Esophagus mucosa (tissue), 1 donor: ENCODE results near the gene DIPK1B. TPM values are rescaled to one million over a fixed set of nuclear protein-coding genes. Genes with fewer than 3 reads are reported as not detected.
"Not testable (repeated sequence)": the region's sequence is repeated elsewhere in the genome, so short reads cannot be mapped to it uniquely, and the experiment has no call there.

Experiments
- ATAC-seq: fragments of 200-7000 bp; cut with Tn5 transposase; one replicate; pipeline ENCODE4 v1.9.1; 2020
- total RNA-seq: library from RNA; stranded (reverse); gene quantifications from one replicate; pipeline ENCODE4 v1.2.4, GENCODE V29; 2023
- donor health status: DM: yes; HTN: yes; CAD: no.

DIPK1B gene
- total RNA-seq, 1 donor from 2014 or later = 0.76 TPM

DNA sequence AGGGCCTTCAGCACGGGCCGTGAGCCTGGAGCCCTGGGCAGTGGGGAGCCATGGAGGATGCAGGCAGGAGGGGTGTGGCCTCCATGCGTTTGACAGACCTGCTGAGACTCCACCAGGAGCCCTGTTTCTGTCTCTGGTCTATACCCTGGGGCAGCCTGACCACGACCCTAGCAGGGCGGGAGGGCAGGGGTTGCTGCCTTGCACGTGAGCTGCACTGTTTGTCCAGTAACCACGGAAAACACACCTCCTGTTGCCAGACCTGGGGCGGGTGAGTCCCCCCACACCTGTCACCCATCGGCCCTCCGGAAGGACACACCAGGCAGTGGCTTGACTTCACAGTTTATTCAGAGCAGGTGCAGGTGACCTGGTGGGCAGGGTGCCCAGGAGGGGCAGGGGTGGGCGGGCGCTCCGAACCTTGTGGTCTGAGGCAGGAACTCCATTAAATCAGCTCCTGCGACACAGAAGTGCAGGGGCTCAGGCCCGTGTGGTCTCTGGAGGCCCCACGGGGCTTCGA lies 41.7 kb downstream of the DIPK1B start:
- no peak for ATAC-seq

DNA sequence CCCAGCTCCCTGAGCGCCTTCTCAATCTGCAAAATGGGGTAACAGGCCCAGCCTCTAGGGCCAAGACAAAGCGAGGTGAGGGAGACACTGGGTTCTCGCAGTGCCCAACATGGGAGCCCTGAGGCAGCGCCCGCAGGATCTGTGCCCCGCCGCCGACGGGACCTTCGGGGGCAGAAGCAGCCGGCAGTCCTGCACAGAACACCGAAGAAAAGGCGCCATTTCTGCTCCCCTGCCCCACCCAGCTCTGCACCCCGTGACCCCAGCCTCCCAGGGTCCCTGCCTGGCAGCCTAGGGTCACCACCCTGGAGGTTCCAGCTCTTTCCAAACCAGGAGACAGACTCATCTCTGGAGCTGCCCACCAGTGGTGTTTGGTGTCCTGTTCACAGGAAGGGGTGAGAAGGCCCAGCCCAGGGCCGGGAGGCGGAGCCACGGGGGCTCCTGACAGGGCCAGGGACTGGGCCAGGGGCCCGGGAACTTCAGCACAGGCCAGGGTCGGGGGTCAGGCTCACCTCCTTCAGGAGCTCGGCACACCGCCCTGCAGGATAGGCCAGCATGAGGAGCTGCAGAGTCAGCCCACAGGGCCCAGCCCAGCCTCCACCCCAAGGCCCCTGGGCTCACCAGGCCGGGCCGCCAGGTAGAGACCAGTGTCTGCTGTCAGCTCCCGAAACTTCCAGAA lies 42.4 kb downstream of the DIPK1B start:
- no peak for ATAC-seq

GRCh38 chr9:136755302-136756133 lies 43.1 kb downstream of the DIPK1B start:
- ATAC-seq = not testable (repeated sequence)

- ATAC-seq = no peak
These were observed 43.7 kb downstream of the DIPK1B start for GRCh38 chr9:136756134-136756438.

GRCh38 chr9:136756836-136757235 lies 44.5 kb downstream of the DIPK1B start:
- ATAC-seq = no peak

- no peak for ATAC-seq
These were observed 45.0 kb downstream of the DIPK1B start for GRCh38 chr9:136757328-136757727.

DNA sequence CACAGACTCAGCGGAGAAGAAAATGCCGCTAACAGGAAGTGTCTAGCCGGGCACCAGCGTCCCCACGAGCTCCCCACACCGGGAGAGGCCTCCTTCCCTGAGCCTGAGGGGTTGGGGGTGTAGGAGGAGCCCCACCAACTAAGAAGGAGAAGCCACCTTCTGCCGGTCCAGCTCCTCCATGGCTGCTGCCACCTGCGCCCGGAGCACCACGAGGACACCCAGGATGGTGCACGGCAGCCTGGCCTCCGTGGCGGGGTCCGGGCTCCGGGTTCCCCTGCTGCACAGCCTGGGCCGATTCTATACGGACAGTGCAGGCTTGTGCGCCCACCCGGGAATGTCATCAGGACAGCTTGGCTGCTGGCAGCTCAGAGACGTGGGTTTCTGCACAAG lies 45.4 kb downstream of the DIPK1B start:
- no peak for ATAC-seq

DNA sequence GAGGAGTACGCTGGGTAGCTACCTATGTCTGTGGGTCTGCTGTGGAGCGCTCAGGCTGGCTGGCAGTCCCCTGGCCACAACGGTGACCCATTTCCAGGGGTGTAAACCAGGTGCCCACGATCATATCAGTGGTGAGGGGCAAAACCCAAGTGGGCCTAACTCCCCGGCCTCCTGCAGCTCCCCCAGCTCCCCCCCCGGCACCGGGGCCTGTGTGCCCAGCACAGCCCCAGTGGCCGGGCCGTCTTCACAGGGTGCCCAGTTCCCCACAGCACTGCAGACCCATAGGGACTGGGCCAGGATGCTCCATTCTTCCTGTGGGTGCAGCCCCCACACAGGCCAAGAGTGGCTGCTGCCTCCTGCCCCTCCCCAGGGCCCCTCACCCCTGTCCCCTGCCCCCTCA lies 46.6 kb downstream of the DIPK1B start:
- no peak for ATAC-seq

- no peak for ATAC-seq
These were observed 47.3 kb downstream of the DIPK1B start for GRCh38 chr9:136759436-136760325.

DNA sequence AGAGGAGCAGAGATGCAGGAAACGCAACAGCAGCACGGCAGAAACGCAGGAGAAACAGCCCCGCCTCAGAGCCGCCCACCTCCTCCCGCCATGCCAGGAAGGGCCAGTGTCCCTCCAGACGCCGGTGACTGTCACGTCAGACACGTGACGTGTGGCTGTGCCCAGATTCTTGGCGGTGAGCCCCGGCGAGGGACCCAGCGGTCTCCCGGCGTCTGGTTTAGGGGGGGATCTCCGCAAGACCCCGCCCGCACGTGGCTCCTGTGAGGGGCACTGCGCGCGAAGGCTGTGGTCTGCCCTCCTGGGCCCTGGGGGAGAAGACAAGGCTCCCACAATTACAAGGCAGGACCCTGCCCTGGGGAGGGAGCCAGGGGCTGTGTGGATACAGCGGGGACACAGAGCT lies 48.1 kb downstream of the DIPK1B start:
- no peak for ATAC-seq

DNA sequence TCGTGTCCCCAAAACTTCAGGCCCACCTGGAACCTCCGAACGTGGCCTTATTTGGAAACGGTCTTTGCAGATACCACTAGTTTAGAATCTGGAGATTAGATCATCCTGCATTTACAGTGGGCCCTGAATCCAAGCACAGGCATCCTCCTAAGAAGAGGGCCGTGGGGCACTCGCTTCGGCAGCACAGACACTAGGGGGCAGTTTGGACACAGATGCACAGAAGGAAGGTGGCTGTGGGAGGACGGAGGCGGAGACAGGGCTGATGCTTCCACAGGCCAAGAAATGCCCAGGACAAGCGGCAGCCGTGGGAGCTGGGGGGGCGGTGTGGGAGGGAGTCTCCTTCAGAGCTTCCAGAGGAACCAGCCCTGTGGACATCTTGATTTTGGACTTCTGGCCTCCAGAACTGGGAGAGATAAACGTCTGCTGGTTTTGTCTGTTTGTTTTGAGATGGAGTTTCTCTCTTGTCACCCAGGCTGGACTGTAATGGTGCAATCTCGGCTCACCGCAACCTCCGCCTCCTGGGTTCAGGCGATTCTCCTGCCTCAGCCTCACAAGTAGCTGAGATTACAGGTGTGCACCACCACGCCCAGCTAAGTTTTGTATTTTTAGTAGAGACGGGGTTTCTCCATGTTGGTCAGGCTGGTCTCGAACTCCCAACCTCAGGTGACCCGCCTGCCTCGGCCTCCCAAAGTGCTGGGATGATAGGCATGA lies 48.6 kb downstream of the DIPK1B start:
- ATAC-seq = not testable (repeated sequence)

DNA sequence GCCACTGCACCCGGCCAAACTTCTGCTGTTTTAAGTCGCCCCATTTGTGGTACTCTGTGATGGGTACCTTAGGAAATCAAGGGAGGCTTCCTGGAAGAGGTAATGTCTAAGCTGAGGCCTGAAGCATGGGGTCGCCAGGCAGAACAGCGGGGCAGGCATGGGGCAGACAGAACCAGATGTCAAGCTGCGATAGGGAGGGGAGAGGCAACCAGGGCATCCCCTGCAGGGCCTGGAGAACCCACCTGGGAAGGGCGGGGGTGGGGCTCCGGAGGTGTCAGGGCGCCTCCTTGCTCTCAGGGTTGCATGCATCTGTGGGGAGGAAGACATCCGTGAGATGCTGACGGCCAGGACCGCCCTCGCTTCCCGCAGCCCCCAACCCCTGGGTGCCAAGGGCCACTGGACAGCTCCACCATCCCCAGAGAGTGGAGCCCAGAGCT lies 49.2 kb downstream of the DIPK1B start:
- ATAC-seq = no peak

DNA sequence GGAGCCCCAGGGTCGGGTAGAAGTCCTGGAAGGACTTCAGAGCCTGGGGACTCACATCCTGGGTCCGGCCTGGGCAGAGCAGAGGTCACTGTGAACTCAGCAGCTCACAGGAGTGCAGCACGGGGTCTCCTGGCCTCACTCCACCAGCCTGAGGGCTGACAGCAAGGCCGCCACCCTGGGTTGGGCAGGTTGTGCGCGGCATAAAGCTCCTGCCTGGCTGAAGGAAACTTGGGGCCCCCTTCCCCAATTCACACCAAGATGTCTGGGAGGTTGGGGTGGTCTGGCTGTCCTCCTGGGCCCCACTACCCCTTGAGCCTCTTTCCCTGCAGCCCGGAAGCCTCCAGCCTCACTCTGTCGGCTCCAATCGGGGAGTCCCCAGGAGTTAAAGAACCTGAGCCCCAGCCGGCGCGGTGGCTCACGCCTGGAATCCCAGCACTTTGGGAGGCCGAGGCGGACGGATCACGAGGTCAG lies 49.9 kb downstream of the DIPK1B start:
- ATAC-seq = no peak

DNA sequence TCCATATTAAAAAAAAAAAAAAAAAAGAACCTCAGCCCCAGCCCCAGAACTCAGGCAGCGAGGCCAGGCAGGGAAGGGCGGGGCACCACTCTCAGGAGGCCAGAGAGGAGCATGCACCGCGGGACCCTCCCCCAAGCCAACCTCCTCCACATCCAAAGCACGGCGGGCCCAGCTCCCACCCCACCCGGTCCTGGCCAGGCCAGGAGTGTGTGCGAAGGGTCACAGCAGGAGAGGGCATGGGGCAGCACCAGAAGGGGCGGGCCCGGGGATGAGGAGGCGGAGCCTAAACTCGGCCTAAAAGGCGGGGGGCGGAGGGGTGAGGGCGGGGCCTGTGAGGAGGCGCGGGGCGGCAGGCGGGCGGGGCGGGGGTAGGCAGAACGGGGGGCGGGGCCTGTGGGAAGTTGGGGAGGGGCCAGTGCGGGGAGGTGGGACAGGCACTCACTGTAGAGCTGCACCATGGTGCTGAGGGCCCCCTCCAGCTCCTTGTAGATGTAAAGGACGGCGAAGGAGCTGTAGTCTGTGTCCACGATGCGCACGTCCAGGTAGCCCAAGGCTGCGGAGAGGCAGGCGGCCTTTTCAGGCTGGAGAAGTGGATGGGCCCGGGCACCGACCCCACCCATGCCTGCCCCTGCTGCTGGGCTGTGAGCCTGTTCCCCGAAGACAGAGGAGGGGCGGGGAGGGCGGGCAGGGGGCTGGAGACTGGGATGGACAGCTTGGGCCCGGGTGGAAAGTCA lies 50.7 kb downstream of the DIPK1B start:
- no peak for ATAC-seq

DNA sequence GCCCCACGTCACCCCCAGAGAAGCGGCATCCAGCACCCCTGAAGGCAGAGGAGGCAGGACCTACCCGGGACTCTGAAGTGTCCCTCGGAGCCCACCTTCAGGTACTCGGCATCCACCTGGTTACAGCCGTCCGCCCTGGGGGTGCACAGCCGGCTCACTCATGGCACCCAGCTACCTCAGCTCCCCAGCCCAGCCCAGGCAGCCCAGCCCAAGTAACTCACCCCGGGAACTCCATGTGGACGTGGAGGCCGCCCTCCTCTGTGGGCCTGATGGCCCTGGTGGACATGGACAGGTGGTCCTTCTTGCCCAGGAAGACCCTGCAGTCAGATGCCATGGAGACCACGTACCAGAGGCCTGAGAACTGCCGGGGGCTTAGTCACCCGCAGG lies 51.3 kb downstream of the DIPK1B start:
- ATAC-seq = no peak

- no peak for ATAC-seq
These were observed 52.0 kb downstream of the DIPK1B start, which contains the start of gene LCN15 for GRCh38 chr9:136764301-136764891. Gene LCN15 (minus strand): TSS chr9:136764518. CDS start chr9:136764488, 30 bp downstream.

- no peak for ATAC-seq
These were observed 52.7 kb downstream of the DIPK1B start for GRCh38 chr9:136765041-136765440.

DNA sequence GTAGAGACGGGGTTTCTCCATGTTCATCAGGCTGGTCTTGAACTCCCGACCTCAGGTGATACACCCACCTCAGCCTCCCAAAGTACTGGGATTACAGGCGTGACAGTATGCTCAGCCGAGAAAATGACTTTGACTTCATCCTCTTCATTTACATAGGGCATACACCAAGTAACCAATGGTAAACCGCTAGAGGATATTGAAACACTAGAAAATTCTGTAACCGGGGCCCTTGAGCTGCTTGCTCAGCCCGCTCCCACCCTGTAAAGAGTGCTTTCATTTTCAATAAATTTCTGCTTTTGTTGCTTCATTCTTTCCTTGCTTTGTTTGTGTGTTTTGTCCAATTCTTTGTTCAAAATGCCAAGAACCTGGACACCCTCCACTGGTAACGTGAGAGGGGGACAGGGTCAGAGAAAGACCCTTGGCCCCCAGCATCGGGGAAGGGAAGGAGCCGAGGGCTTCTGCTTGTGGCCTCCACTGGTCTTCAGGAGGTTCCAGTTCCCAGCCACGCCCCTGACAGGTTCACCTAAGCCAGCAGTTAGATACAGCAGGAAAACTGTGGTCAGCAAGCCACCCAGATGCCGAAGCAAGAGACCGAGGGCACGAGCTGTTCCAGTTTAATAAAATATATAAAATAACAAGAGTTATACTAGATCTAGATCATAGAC lies 53.5 kb downstream of the DIPK1B start:
- ATAC-seq = not testable (repeated sequence)

GRCh38 chr9:136766410-136767120 lies 54.2 kb downstream of the DIPK1B start:
- not testable (repeated sequence) for ATAC-seq
